GM12878 (cell line): ENCODE measurements around the gene USP50. TPM values are rescaled to one million over a fixed set of nuclear protein-coding genes. Genes with fewer than 3 reads are reported as not detected.

Experiments
- ATAC-seq: fragments of 200-7000 bp; cut with Tn5 transposase; 3 replicates; pipeline ENCODE4 v1.9.1; 2020; ENCODE audit warnings: mild to moderate bottlenecking, moderate library complexity
- BruUV-seq: library from RNA; stranded (reverse); fragments of 400-500 nt; replicated peaks from 2 replicates; lab custom pipeline; 2021; lab: Mats Ljungman, UMichigan
- CTCF ChIA-PET: fragments of 300-600 bp; sonication (Branson Sonifier 250); formaldehyde crosslinking; extraction: SDS; loops from one replicate; lab custom pipeline; 2021; ENCODE audit warnings: inconsistent platforms; lab: Yijun Ruan, JAX
- POLR2A ChIA-PET: fragments of 350-600 bp; formaldehyde crosslinking; extraction: SDS; loops from one replicate; lab custom pipeline; 2021; ENCODE audit warnings: inconsistent platforms; lab: Charles Lee
- RAD21 ChIA-PET: fragments of 300-600 bp; sonication (Branson Sonifier 250); formaldehyde crosslinking; loops from one replicate; lab custom pipeline; 2023; ENCODE audit warnings: antibody characterized with exemption; ENCODE audit not compliant: unreplicated experiment; lab: Charles Lee
- SMC1A ChIA-PET: fragments of 300-600 bp; sonication (Branson Sonifier 250); formaldehyde crosslinking; loops from one replicate; lab custom pipeline; 2023; ENCODE audit not compliant: unreplicated experiment, uncharacterized antibody; lab: Charles Lee
- DNase-seq: peaks from one replicate; pipeline ENCODE4 v3.0.0-alpha.2; 2011; ENCODE audit warnings: low read depth, low spot score
- FAIRE-seq: peaks from 3 replicates; lab custom pipeline; 2011; peaks lifted over from hg19 to GRCh38; lab: Jason Lieb, UNC
- H2AFZ ChIP-seq: 2 replicates; pipeline ENCODE4 v1.6.0; 2011; ENCODE audit warnings: low read depth, low read length, control low read depth; ENCODE audit not compliant: control insufficient read depth
- H3K27ac ChIP-seq: 2 replicates; pipeline ENCODE4 v1.5.1; 2011; ENCODE audit warnings: control low read depth; ENCODE audit not compliant: control insufficient read depth, insufficient read depth
- H3K27me3 ChIP-seq, 2 experiments: replicated peaks in 1 of 2; 2 replicates each; pipeline versions ENCODE4 v1.6.0 to v1.6.1; 2011; ENCODE audit warnings: low read length in 1 of 2; ENCODE audit not compliant: control insufficient read depth in 2 of 2, insufficient read depth in 2 of 2
- H3K36me3 ChIP-seq, 2 experiments: 2 replicates each; pipeline ENCODE4 v1.5.1; 2011; ENCODE audit warnings: low read length in 1 of 2; ENCODE audit not compliant: control insufficient read depth in 2 of 2, insufficient read depth in 2 of 2
- H3K4me1 ChIP-seq: 2 replicates; pipeline ENCODE4 v1.6.1; 2011; ENCODE audit warnings: mild to moderate bottlenecking, low read length, moderate library complexity, mixed read lengths; ENCODE audit not compliant: control insufficient read depth, insufficient read depth
- H3K4me2 ChIP-seq: 2 replicates; pipeline ENCODE4 v1.6.0; 2011; ENCODE audit warnings: control low read depth; ENCODE audit not compliant: control insufficient read depth, insufficient read depth
- H3K4me3 ChIP-seq: fragments of 200-600 bp; sonication (generic); 2 replicates; pipeline ENCODE4 v1.5.1; 2016
- H3K79me2 ChIP-seq: 2 replicates; pipeline ENCODE4 v1.6.0; 2011; ENCODE audit warnings: low read length; ENCODE audit not compliant: control insufficient read depth, insufficient read depth
- H3K9ac ChIP-seq: 2 replicates; pipeline ENCODE4 v1.8.0; 2011; ENCODE audit warnings: low read length, control low read depth, mixed read lengths; ENCODE audit not compliant: control insufficient read depth, insufficient read depth
- H3K9me3 ChIP-seq: replicated peaks from 3 replicates; pipeline ENCODE4 v1.5.1; 2011; ENCODE audit warnings: mild to moderate bottlenecking, low read length; ENCODE audit not compliant: control insufficient read depth, insufficient read depth
- H4K20me1 ChIP-seq: 2 replicates; pipeline ENCODE4 v1.6.0; 2011; ENCODE audit not compliant: control insufficient read depth, insufficient read depth
- ASH2L ChIP-seq: fragments of 300-600, 200-600 bp; sonication (generic); IDR thresholded peaks from 2 replicates; pipeline ENCODE4 v1.6.1; 2017; ENCODE audit warnings: low read depth, mild to moderate bottlenecking, borderline replicate concordance
- ATF2 ChIP-seq: IDR thresholded peaks from 2 replicates; pipeline ENCODE4 v1.6.1; 2012; ENCODE audit warnings: low read length, inconsistent platforms
- BCL11A ChIP-seq: IDR thresholded peaks from 2 replicates; pipeline ENCODE4 v1.6.1; 2011; ENCODE audit warnings: low read depth, low read length
- HDAC2 ChIP-seq: fragments of 200-600 bp; sonication (generic); IDR thresholded peaks from 2 replicates; pipeline ENCODE4 v1.6.1; 2017
- JUNB ChIP-seq: IDR thresholded peaks from 2 replicates; pipeline ENCODE4 v1.6.1; 2016; ENCODE audit warnings: antibody characterized with exemption, mild to moderate bottlenecking
- JUND ChIP-seq: IDR thresholded peaks from 2 replicates; pipeline ENCODE4 v1.6.1; 2012; ENCODE audit warnings: low read depth, mild to moderate bottlenecking, low read length, improper control_type of control experiment, moderate library complexity
- KDM1A ChIP-seq: fragments of 200-600 bp; sonication (generic); IDR thresholded peaks from 2 replicates; pipeline ENCODE4 v1.6.1; 2016; ENCODE audit warnings: borderline replicate concordance
- MTA3 ChIP-seq: IDR thresholded peaks from 2 replicates; pipeline ENCODE4 v1.6.1; 2012; ENCODE audit warnings: low read length, inconsistent platforms, borderline replicate concordance
- NBN ChIP-seq: fragments of 450-650 bp; IDR thresholded peaks from 2 replicates; pipeline ENCODE4 v1.6.1; 2016
- RAD21 ChIP-seq: IDR thresholded peaks from 2 replicates; pipeline ENCODE4 v1.6.1; 2011; ENCODE audit warnings: mild to moderate bottlenecking, low read depth, low read length, moderate library complexity; ENCODE audit not compliant: insufficient read depth
- RB1 ChIP-seq: fragments of 450-650 bp; formaldehyde crosslinking; IDR thresholded peaks from 2 replicates; pipeline ENCODE4 v1.6.1; 2017; ENCODE audit warnings: mild to moderate bottlenecking, borderline replicate concordance
- TBL1XR1 ChIP-seq: IDR thresholded peaks from 2 replicates; pipeline ENCODE4 v1.6.1; 2012; ENCODE audit warnings: low read depth, low read length, improper control_type of control experiment
- ZNF687 ChIP-seq: fragments of 450-650 bp; IDR thresholded peaks from 2 replicates; pipeline ENCODE4 v1.6.1; 2017; ENCODE audit warnings: mild to moderate bottlenecking, moderate library complexity
- WGBS: methylation state at CpG from one replicate; pipeline ENCODE4 v1.1.6; 2016; ENCODE audit warnings: low lambda C conversion rate; ENCODE audit not compliant: insufficient replicate concordance, insufficient coverage; ENCODE audit errors: missing lambda C conversion rate; 5-methylcytosine and 5-hydroxymethylcytosine counted together
- in situ Hi-C: fragments of 300-500 bp; cut with MboI; formaldehyde crosslinking; loops from 9 replicates; pipeline ENCODE4 v1.14.3; 2018; ENCODE audit warnings: mixed read lengths
- intact Hi-C: fragments of 100-400 bp; cut with micrococcal nuclease; formaldehyde crosslinking; loops from one replicate; pipeline ENCODE4 v1.14.2; 2022; ENCODE audit not compliant: unreplicated experiment
- polyA plus RNA-seq, 11 experiments: library from polyadenylated mRNA; depleted of rRNA in 4 of 11; unstranded in 6 of 11; stranded (reverse) in 5 of 11; fragments of >200 nt; fragmentation: Nextera tagmentation in 4 of 11; fragmentation: Illumina TruSeq in 1 of 11; extraction: Ambion mirVana in 4 of 11; extraction: Trizol in 1 of 11; gene quantifications; 1 replicate in 1 of 11; 2 replicates in 10 of 11; pipeline versions ENCODE4 v1.2.1 to v1.2.3, GENCODE V29; 2011 to 2016; ENCODE audit warnings: inconsistent platforms in 2 of 11, missing spikeins in 2 of 11, low read depth in 1 of 11
- total RNA-seq, 4 experiments: library from RNA; depleted of rRNA in 3 of 4; stranded (reverse); fragments of >200 nt in 3 of 4; fragmentation: Illumina TruSeq in 1 of 4; extraction: Trizol in 1 of 4; gene quantifications; 2 replicates each; pipeline versions ENCODE4 v1.2.1 to v1.2.3, GENCODE V29; 2013 to 2021
- TF ChIP-seq, protein P1 (sequence below): fragments of 450-650 bp; IDR thresholded peaks from 2 replicates; pipeline ENCODE4 v1.6.1; 2016; ENCODE audit warnings: mild to moderate bottlenecking
- TF ChIP-seq, protein P2 (sequence below): IDR thresholded peaks from 2 replicates; pipeline ENCODE4 v1.6.1; 2012; ENCODE audit warnings: low read depth, low read length, improper control_type of control experiment

Gene USP50
- total and polyA plus RNA-seq, 10 of the 15 experiments (the other 5 are each of a cell fraction or from before 2014, with no cell fraction given): 0.15 to 0.21 (median 0.19) TPM; not detected in 7

DNA sequence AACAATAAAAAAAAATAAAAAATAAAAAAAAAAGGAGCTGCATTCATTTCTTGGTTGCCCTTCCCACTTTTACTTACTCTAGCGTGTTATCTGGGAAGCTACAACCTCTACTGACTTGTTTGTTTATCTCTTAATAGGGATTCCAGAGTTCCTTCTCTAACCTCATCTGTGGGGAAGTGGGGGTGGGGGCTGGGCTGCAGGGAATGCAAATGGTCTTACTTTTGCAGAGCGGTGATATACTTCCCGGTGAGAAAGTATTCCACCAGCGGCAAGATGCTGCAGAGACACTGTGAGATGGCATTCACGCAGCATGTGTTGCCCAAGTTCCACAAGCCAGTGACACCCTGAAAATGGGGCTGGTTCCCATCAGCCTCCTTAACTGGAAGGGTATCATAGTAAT, 2.1 kb downstream of the USP50 start (continued):
- no peak for TF ChIP-seq ZNF687
- TF ChIP-seq HDAC2: no peak
- no peak for TF ChIP-seq KDM1A
- TF ChIP-seq RB1: no peak

DNA sequence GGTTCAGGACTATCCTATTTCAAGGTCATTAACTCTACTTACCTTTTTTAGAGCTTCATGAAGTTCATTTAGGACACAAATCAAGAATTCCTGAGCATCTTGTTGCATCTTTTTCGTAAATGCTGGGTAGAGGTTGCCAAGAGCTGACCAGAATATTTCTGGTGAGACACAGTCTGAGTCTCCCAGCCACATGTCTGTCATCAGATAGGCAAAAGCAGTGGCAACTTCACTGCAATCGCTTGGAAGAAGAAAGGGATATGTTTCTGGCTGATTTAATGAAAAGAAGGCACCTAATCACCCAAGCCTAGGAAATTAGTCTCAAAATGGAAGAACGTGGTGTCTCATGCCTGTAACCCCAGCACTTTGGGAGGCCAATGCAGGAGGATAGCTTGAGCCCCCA, 2.9 kb downstream of the USP50 start:
- ChIA-PET CTCF (interaction anchor here (0.6 to 1.4 kb wide), 2 partner anchors 13 to 331 kb away, joined by 3 read pairs; no protein-coding TSS in a partner anchor), SMC1A (interaction anchor here (0.9 to 1.1 kb wide), 3 partner anchors 12 to 23 kb away, joined by 3 to 4 read pairs (median 3); no protein-coding TSS in a partner anchor), RAD21 (no interaction called here), POLR2A (interaction anchor here (0.6 kb wide), 1 partner anchor 143 kb away, joined by 7 read pairs; no protein-coding TSS in a partner anchor)
- Histone ChIP-seq H3K27ac (no peak overlapping the region), H3K4me2 (no peak overlapping the region), H3K4me1 (peaks cover 7% of the 10 kb centered on the region), H4K20me1 (no peaks in the 10 kb centered on the region), H3K4me3 (no peak overlapping the region), H2AFZ (no peak overlapping the region), H3K36me3 (no peaks in the 10 kb centered on the region), H3K9me3 (no peaks in the 10 kb centered on the region), H3K9ac (no peak overlapping the region), H3K79me2 (no peaks in the 10 kb centered on the region), H3K27me3 (no peaks in the 10 kb centered on the region)
- FAIRE-seq: no peak
- intact Hi-C loops (no loop called here), in situ Hi-C loops (no loop called here)
- WGBS: 66% methylated on average over 3 of the region's 3 CpGs
- BruUV-seq: no TSS peak
- ATAC-seq: no peak
- no peak for DNase-seq
- TF ChIP-seq, protein P1, sequence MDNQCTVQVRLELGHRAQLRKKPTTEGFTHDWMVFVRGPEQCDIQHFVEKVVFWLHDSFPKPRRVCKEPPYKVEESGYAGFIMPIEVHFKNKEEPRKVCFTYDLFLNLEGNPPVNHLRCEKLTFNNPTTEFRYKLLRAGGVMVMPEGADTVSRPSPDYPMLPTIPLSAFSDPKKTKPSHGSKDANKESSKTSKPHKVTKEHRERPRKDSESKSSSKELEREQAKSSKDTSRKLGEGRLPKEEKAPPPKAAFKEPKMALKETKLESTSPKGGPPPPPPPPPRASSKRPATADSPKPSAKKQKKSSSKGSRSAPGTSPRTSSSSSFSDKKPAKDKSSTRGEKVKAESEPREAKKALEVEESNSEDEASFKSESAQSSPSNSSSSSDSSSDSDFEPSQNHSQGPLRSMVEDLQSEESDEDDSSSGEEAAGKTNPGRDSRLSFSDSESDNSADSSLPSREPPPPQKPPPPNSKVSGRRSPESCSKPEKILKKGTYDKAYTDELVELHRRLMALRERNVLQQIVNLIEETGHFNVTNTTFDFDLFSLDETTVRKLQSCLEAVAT: no peak
- TF ChIP-seq TBL1XR1: no peak
- TF ChIP-seq, protein P2, sequence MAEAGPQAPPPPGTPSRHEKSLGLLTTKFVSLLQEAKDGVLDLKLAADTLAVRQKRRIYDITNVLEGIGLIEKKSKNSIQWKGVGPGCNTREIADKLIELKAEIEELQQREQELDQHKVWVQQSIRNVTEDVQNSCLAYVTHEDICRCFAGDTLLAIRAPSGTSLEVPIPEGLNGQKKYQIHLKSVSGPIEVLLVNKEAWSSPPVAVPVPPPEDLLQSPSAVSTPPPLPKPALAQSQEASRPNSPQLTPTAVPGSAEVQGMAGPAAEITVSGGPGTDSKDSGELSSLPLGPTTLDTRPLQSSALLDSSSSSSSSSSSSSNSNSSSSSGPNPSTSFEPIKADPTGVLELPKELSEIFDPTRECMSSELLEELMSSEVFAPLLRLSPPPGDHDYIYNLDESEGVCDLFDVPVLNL: no peak
- no peak for TF ChIP-seq BCL11A
- no peak for TF ChIP-seq ASH2L
- TF ChIP-seq JUND: no peak
- no peak for TF ChIP-seq NBN
- no peak for TF ChIP-seq JUNB
- TF ChIP-seq MTA3: no peak
- TF ChIP-seq ATF2: no peak
- TF ChIP-seq RAD21: no peak
